HG02571 (cell line): ENCODE results near the gene MS4A13.
"Not testable (repeated sequence)": the region's sequence is repeated elsewhere in the genome, so short reads cannot be mapped to it uniquely, and the experiment has no call there.

Experiments
- ATAC-seq: cut with Tn5 transposase; IDR thresholded peaks from one replicate; pipeline ENCODE4 v1.9.1; 2021; ENCODE audit warnings: mild to moderate bottlenecking, moderate library complexity; ENCODE audit not compliant: unreplicated experiment

MS4A13 gene

DNA sequence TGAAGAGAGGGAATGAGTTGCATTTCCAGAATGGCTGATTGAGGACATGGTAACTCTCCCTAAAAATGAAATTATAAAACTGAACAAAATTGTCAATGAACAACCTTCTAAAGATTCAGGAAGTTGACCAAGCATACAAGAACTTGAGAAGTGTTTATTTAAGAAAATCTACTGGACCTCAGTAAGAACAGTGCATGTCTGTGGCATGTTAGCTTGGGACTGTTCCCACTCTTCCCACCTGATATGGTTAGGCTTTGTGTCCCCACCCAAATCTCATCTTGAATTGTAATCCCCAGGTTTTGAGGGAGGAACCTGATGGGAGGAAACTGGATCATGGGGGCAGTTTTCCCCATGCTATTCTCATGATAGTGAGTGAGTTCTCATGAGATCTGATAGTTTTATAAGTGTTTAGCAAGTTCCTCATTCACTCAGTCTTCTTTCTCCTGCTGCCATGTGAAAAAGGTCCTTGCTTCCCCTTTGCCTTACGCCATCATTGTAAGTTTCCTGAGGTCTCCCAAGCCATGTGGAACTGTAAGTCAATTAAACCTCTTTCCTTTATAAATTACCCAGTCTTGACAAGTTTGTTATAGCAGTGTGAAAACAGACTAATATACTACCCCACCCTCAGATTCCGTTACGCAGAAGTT, 15.4 kb downstream of the MS4A13 start:
- no peak for ATAC-seq

DNA sequence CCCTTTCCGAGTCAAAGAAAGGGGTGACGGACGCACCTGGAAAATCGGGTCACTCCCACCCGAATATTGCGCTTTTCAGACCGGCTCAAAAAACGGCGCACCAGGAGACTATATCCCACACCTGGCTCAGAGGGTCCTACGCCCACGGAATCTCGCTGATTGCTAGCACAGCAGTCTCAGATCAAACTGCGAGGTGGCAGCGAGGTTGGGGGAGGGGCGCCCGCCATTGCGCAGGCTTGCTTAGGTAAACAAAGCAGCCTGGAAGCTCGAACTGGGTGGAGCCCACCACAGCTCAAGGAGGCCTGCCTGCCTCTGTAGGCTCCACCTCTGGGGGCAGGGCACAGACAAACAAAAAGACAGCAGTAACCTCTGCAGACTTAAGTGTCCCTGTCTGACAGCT, 17.2 kb downstream of the MS4A13 start:
- not testable (repeated sequence) for ATAC-seq

DNA sequence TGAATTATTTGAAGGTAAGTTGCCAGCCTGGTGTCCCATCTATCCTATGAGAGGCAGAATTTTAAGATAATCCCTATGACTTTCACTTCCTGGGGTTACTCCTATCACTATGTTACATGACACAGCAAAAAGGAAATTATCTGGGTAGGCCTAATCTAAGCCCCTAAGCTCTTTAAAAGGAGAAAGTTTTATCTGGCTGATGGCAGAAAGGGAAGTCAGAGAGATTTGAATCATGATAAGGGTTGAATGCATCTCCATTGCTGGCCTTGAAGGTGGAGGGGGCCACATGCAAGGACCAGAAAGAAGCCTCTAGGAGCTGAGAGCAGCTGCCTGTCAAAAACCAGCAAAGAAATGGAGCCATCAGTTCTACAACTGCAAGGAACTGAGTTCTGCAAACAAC, 23.4 kb downstream of the MS4A13 start:
- ATAC-seq, result not testable (repeated sequence)

DNA sequence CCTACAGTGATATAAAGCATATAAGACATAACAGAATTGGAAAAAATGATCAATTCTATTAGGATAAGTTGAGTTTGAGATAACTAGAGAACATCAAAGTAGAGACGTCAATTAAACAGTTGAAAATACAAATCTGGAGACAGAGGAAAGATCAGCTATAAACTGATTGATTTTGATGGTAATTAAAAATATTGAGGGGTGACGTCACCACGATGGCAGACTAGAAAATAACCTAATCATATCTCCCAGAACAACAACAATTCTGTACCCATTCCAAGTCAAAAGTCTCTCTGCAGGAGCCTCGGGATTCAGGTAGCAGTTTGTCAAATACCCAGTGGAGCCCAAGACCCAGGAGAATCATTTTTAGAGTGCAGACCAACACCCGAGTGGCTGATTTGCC, 28.9 kb downstream of the MS4A13 start:
- no peak for ATAC-seq

DNA sequence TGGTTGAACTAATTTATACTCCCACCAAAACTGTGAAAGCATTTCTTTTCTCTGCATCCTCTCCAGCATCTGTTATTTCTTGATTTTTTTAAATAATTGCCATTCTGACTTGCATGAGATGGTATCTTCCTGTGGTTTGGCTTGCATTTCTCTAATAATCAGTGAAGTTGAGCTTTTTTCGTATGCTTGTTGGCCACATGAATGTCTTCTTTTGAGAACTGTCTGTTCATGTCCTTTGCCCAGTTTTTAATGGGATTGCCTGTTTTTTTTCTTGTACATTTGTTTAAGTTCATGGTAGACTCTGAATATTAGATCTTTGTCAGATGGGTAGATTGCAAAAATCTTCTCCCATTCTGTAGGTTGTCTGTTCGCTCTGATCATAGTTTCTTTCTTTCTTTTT, 46.1 kb downstream of the MS4A13 start:
- no peak for ATAC-seq

DNA sequence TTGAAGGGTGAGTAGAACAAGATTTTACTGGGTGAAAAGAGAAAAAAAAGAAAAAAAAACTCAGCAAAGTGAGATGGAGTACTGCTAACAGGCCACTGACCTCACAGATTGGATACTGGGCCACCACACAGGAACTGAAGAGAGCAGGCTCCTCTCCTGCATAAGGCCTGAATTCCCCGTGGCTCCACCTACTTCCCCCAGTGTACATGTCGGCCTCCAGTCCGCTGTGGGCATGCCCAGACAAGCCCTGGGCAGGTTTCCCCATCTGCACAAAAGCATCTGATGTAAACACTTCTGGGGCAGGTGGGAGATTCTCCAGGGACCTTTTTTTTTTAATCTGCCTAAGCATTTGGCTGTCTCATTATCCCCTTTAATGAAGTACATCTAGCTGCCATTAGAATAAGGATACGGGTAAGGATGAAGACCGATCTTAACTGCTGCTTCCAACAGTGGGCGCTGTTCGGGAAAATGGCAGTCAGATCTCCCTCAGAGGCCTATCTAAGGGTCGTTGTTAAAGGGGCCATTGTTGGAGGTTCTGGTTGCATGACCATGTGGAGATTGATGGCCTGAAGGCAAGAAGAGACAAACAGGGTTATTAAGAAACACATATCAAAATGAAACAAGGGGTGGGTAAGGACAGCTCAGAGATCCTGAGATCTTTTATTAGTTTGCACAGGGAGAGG, 48.5 kb downstream of the MS4A13 start:
- ATAC-seq, result no peak

GRCh38 chr11:60566776-60567175, 51.6 kb downstream of the MS4A13 start:
- ATAC-seq, result no peak

DNA sequence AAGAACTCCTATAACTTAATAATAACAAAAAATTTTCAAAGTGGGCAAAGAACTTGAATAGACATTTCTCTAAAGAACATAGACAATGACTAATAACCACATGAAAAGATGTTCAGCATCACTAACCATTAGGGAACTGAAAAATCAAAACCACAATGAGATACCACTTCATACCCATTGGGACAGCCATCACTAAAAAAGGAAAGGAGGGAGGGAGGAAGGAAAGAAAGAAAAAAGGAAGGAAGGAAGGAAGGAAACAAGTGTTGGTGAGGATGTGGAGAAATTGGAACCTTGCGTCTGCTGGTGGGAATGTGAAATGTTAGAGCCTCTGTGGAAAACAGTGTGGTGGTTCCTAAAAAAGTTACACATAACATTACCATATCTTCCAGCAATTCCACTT, 55.8 kb downstream of the MS4A13 start:
- ATAC-seq, result no peak

GRCh38 chr11:60589611-60590010, 74.4 kb downstream of the MS4A13 start:
- ATAC-seq, result no peak
